Measurements from ENCODE around the gene OPRM1.

Gene OPRM1

DNA sequence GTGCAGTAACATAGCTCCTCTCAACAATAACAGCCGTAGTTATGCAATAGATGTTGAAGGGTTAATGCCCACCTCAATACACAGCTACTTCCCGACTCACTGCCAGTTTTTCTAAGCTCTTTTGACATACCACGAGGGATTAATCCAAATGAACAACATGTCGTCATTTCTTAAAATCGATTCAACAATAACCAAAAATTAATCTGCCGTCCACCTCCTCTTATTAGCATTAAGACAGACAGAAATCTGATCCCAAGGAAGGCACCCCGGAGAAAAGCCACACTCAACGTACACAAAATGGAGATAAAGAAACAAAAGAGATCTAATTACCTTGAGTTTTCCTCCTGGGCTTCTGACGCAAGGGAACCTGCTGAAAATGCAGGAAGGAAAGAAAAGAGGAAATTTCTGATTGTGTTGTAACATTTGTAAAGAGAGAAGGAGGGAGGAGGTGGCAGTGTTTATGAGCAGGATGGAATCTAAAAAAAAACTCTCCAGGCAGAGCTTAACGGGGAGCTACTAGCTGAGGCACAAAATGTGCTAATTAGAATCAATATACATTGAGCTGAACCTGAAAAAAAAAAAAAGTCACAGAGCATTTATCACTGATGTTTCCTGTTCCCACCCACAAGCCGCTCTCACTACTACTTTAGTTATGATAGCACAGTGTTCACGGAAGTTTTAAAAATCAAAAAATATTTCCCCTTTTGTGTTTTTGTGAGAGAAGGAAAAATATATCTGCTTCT lies 208.2 kb downstream of the OPRM1 start:
- TF ChIP-seq, protein P1, sequence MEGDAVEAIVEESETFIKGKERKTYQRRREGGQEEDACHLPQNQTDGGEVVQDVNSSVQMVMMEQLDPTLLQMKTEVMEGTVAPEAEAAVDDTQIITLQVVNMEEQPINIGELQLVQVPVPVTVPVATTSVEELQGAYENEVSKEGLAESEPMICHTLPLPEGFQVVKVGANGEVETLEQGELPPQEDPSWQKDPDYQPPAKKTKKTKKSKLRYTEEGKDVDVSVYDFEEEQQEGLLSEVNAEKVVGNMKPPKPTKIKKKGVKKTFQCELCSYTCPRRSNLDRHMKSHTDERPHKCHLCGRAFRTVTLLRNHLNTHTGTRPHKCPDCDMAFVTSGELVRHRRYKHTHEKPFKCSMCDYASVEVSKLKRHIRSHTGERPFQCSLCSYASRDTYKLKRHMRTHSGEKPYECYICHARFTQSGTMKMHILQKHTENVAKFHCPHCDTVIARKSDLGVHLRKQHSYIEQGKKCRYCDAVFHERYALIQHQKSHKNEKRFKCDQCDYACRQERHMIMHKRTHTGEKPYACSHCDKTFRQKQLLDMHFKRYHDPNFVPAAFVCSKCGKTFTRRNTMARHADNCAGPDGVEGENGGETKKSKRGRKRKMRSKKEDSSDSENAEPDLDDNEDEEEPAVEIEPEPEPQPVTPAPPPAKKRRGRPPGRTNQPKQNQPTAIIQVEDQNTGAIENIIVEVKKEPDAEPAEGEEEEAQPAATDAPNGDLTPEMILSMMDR (IDR thresholded peaks at IDR 0.05; ENCODE audit: control extremely low read depth, extremely low read depth, low read depth, missing control alignments), result no peak
- CTCF ChIA-PET, result interaction anchor here (0.6 to 3.6 kb wide), 6 partner anchors 10 to 30 kb away, joined by 3 to 11 read pairs (median 6); no protein-coding TSS in a partner anchor
- POLR2A ChIA-PET, result no interaction called here
- DNase-seq (ENCODE audit: extremely low spot score), result no peak

DNA sequence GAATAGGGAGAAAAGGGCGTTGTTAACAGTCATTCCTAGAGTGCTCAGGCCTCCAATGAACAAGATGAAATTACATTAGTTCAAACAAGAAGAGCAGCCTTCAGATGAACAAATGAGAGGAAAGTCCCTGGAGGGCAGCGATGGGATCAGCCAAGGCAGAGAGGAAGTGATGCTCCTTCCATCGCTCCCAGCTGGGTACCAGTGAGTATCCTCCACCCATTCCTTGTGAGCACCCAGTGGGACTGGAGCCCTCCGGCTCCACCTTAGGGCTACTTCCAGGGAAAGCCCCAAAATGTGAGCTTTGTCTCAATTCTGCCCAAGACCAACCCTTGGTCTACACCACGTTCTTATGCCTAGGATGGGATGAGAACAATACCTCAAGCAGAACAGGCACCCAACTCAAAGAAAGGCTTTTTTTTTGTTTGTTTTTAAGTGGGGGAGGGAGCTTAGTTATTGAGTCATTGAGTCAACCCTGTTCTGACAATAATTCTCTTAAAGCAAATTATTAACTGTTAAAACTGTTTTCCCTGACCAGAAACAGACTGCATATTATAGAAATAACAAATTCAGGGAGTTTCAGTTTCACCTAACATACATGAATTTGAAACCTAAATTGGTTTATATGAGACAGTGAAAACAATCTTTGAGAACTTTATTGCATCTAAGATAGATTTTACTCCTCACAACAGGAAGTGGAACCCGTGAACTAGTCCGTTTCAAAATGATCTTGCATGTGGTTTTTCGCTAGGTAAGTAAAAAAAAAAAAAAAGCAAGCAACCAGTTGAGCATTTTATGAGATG lies 210.7 kb downstream of the OPRM1 start:
- CTCF ChIA-PET, result interaction anchor here (0.8 to 3.6 kb wide), 5 partner anchors 8 to 47 kb away, joined by 3 to 11 read pairs (median 7); no protein-coding TSS in a partner anchor
- TF ChIP-seq, protein P1 (IDR thresholded peaks at IDR 0.05; ENCODE audit: control extremely low read depth, extremely low read depth, low read depth, missing control alignments), result no peak
- DNase-seq (ENCODE audit: extremely low spot score), result peak; percentile 52
- POLR2A ChIA-PET, result no interaction called here

DNA sequence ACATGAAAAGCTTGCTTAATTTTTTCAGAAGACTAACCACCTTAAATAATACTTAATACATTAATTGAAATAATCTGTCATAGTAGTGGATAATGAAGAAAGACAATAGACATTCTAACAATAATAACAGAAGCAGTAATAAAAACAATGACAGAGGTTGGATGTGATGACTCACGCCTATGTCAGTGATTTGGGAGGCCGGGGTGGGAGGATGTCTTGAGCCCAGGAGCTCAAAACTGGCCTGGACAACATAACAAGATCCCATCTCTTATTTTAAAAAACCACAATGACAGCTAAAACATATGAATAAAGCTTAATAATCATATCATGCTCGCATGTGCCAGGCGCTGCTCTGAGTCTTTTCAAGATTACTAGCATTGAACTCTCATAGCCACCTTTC lies 212.1 kb downstream of the OPRM1 start:
- CTCF ChIA-PET, result interaction anchor here (1.9 kb wide), 1 partner anchor 15 kb away, joined by 6 read pairs; no protein-coding TSS in a partner anchor
- POLR2A ChIA-PET, result no interaction called here
- TF ChIP-seq, protein P1 (IDR thresholded peaks at IDR 0.05; ENCODE audit: control extremely low read depth, extremely low read depth, low read depth, missing control alignments), result no peak
- no peak for DNase-seq (ENCODE audit: extremely low spot score)

DNA sequence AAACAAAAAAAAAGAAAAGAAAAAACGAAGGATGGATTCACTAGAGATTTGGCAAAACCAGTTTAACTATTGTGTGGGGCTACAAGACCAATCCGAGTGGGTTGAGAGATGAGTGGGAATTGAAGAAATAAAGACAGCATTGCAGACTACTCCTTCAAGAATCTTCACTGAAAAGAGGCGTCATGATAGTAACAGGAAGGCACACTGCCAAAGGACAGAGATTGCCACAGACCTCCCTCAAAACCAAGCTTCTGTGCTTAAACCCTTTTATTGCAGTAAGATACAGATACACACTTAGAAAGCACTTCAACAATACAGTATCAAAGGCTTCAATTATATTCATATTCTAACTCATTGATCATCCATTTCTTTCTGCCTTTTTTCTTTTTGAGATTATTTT lies 213.6 kb downstream of the OPRM1 start:
- ChIA-PET CTCF (interaction anchor here (1.1 kb wide), 1 partner anchor 10 kb away, joined by 3 read pairs; no protein-coding TSS in a partner anchor), POLR2A (no interaction called here)
- DNase-seq (ENCODE audit: extremely low spot score), result no peak
- TF ChIP-seq, protein P1 (IDR thresholded peaks at IDR 0.05; ENCODE audit: control extremely low read depth, extremely low read depth, low read depth, missing control alignments), result no peak

DNA sequence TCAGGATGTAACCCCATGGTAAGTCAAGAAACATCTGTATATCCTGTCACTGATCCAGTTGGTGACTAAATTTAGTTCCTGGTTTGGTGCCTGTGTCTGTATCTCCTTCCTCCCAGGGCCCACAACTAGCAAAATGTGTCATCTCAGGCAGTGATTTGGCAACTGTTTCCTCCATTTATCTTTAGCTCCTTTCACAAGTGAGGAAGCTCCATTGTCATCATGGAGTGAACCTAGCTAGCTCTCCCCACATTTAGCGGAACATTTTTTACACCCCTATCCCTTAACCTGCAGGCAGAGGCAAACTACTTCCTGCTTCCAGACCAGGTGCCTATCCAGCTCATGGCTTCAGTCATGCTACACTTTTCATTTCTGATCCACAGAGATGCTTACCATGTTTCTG lies 218.0 kb downstream of the OPRM1 start:
- POLR2A ChIA-PET, result no interaction called here
- no peak for DNase-seq (ENCODE audit: extremely low spot score)
- CTCF ChIA-PET, result interaction anchor here (1.2 to 3.1 kb wide), 4 partner anchors 9 to 20 kb away, joined by 3 to 11 read pairs (median 4); no protein-coding TSS in a partner anchor
- TF ChIP-seq, protein P1 (IDR thresholded peaks at IDR 0.05; ENCODE audit: control extremely low read depth, extremely low read depth, low read depth, missing control alignments), result no peak

DNA sequence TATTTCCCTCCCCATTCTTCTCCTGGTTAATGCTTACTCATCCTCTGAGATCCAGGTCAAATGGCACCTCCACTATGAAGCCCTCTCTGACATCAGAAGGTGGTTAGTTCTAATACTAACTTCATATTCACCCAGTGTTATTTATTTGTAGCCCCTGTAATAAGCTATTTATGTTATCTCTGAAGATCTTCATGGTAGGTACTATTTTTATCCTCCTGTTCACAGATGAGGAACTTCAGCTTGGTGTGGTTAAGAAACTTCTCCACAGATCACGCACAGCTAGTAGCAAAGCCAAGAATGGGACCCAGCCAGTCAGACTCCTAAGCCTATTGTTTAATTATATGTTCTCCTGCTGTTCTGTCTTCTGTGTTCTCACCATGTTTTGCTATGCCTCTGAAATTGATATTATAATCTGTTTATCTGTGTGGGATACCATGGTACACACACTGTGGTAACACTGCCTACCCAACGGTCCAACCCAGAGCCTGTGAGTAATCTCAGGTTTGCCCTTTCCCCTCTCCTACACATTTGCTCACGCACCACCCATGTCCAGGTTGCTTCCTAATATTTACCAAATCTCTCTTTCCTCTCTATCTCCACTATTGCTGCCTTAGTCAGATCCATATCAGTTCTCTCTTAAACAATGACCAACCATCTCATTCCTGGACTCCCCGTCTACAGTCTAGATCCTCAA lies 219.2 kb downstream of the OPRM1 start:
- DNase-seq (ENCODE audit: extremely low spot score), result peak; percentile 27
- TF ChIP-seq, protein P1 (IDR thresholded peaks at IDR 0.05; ENCODE audit: control extremely low read depth, extremely low read depth, low read depth, missing control alignments), result no peak
- ChIA-PET CTCF (interaction anchor here (0.8 to 3.1 kb wide), 3 partner anchors 10 to 17 kb away, joined by 3 to 11 read pairs (median 4); no protein-coding TSS in a partner anchor), POLR2A (no interaction called here)

Data from GM10248 (cell line).